ENCODE results near the gene OR7A5.

OR7A5 gene

DNA sequence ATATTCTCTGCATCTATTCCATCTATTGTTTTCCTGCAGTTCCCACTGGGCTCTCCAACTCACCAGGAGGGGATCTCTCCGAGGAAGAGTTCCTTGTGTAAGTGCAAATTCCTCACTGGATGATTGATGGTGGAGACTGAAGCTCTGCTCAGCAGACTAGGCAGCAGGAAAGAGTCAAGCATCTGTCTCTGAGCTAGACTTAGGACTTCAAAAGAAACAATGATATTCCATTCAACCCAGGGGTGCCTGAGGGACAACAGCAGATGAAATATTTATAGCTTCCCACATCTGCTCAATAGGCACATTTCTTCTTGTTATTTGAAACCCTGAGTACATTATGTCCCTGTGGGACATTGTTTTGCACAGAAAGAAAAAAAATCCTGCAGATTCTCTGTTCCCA is at the start of gene OR7A5, which contains the start of gene OR7C1:
TSS of gene OR7A5 (minus strand) at position 175 of the 400 bp plus-strand sequence. CDS start 6,944 bp downstream, outside the sequence.
TSS of gene OR7C1 (minus strand) at position 175 of the 400 bp plus-strand sequence. CDS start 35,049 bp downstream, outside the sequence.
- H3K36me3 ChIP-seq (ENCODE audit: control insufficient read depth in 2 of 2, insufficient read depth in 2 of 2, low read length in 2 of 2): no peaks in the 10 kb centered on the region
- no peak within 1 kb of the TSS for H3K4me3 ChIP-seq (ENCODE audit: low read length in 2 of 2)
- no peak within 1 kb of the TSS for H3K9ac ChIP-seq (ENCODE audit: low read depth in 1 of 2, low read length in 2 of 2)
- no peaks in the 10 kb centered on the region for H3K4me1 ChIP-seq (ENCODE audit: control insufficient read depth in 2 of 2, insufficient read depth in 2 of 2, low read length in 2 of 2)
- no peaks in the 10 kb centered on the region for H3K9me3 ChIP-seq (ENCODE audit: control insufficient read depth in 2 of 2, low read length in 2 of 2)
- H3K27ac ChIP-seq (ENCODE audit: low read depth in 2 of 2, low read length in 2 of 2): no peak within 1 kb of the TSS
- H3K27me3 ChIP-seq (ENCODE audit: control insufficient read depth in 2 of 2, insufficient read depth in 2 of 2, low read length in 2 of 2): no peaks in the 10 kb centered on the region

DNA sequence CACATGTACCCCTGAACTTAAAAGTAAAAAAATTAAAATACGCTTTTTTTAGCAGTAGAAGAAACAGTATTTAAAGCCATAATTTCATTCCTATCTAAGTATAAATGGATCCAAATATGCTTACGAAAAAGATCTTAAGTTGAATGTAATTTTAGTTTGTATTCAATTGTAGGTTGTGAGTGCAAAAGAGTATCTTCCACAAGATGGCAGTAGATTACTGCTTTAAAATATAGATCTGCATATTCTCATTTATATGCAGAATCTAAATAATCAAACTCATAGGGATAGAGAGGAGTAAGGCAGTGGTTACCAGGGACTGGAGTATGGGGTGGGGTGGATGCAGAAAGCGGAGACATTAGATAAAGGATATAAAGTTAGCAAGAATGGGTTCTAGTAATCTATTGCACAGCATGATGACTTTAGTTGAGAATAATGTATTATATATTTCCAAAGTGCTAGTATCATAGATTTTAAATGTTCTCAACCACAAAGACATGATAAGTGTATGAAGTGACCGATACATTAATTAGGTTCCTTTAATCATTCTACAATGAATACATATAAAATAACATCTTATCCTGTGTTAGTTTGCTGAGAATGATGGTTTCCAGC is 36.7 kb upstream of the OR7A5 start:
- H3K9ac ChIP-seq (ENCODE audit: low read depth in 1 of 2, low read length in 2 of 2): no peak overlapping the region
- H3K4me3 ChIP-seq (ENCODE audit: low read length in 2 of 2): no peak overlapping the region
- no peak overlapping the region for H3K27ac ChIP-seq (ENCODE audit: low read depth in 2 of 2, low read length in 2 of 2)
- no peaks in the 10 kb centered on the region for H3K27me3 ChIP-seq (ENCODE audit: control insufficient read depth in 2 of 2, insufficient read depth in 2 of 2, low read length in 2 of 2)
- H3K36me3 ChIP-seq (ENCODE audit: control insufficient read depth in 2 of 2, insufficient read depth in 2 of 2, low read length in 2 of 2): no peaks in the 10 kb centered on the region
- H3K9me3 ChIP-seq (ENCODE audit: control insufficient read depth in 2 of 2, low read length in 2 of 2): no peaks in the 10 kb centered on the region
- no peaks in the 10 kb centered on the region for H3K4me1 ChIP-seq (ENCODE audit: control insufficient read depth in 2 of 2, insufficient read depth in 2 of 2, low read length in 2 of 2)

DNA sequence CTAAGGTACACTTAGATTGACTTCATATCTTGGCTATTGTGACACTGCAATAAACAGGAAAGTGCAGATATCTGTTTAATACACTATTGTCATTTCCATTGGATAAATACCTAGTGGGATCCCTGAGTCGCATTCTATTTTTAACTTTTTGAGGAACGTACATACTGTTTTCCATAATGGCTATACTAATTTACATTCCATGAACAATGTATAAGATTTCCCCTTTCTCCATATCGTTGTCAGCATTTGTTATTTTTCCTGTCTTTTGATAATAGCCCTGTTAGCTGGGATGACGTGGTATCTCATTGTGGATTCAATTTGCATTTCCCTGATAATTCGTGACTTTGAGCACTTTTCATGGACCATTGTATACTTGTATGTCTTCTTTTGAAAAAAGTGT is 33.5 kb upstream of the OR7A5 start:
- H3K9ac ChIP-seq (ENCODE audit: low read depth in 1 of 2, low read length in 2 of 2): no peak overlapping the region
- H3K27ac ChIP-seq (ENCODE audit: low read depth in 2 of 2, low read length in 2 of 2): no peak overlapping the region
- H3K36me3 ChIP-seq (ENCODE audit: control insufficient read depth in 2 of 2, insufficient read depth in 2 of 2, low read length in 2 of 2): no peaks in the 10 kb centered on the region
- H3K9me3 ChIP-seq (ENCODE audit: control insufficient read depth in 2 of 2, low read length in 2 of 2): no peaks in the 10 kb centered on the region
- H3K4me1 ChIP-seq (ENCODE audit: control insufficient read depth in 2 of 2, insufficient read depth in 2 of 2, low read length in 2 of 2): no peaks in the 10 kb centered on the region
- no peak overlapping the region for H3K4me3 ChIP-seq (ENCODE audit: low read length in 2 of 2)
- no peaks in the 10 kb centered on the region for H3K27me3 ChIP-seq (ENCODE audit: control insufficient read depth in 2 of 2, insufficient read depth in 2 of 2, low read length in 2 of 2)

DNA sequence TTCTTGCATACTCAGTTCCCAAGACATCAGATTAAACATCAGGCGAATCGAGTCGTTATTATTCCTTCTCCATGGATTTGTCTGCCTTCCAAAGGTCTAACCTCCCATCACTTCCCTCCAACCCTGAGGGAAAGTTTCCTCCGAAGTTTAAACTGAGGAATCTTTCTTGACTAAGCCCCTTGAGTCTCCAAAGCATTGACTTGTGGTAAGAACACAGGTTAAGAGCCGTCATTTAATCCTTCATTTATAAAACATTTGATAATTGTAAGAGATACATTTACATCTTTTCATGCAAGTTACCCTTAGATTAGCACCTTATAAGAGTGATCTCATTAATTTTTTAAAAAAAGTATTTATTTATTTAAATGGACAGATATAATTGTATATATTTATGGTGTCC is 13.8 kb upstream of the OR7A5 start, which contains the start of gene OR7A10:
TSS of gene OR7A10 (minus strand) at position 101 of the 400 bp plus-strand sequence. CDS start 7,045 bp downstream, outside the sequence.
- H3K4me3 ChIP-seq (ENCODE audit: low read length in 2 of 2): no peak within 1 kb of the TSS
- no peak within 1 kb of the TSS for H3K9ac ChIP-seq (ENCODE audit: low read depth in 1 of 2, low read length in 2 of 2)
- no peaks in the 10 kb centered on the region for H3K36me3 ChIP-seq (ENCODE audit: control insufficient read depth in 2 of 2, insufficient read depth in 2 of 2, low read length in 2 of 2)
- H3K9me3 ChIP-seq (ENCODE audit: control insufficient read depth in 2 of 2, low read length in 2 of 2): no peaks in the 10 kb centered on the region
- H3K27me3 ChIP-seq (ENCODE audit: control insufficient read depth in 2 of 2, insufficient read depth in 2 of 2, low read length in 2 of 2): peaks cover 0 to 2% of the 10 kb centered on the region in 2 donors
- H3K27ac ChIP-seq (ENCODE audit: low read depth in 2 of 2, low read length in 2 of 2): no peak within 1 kb of the TSS
- H3K4me1 ChIP-seq (ENCODE audit: control insufficient read depth in 2 of 2, insufficient read depth in 2 of 2, low read length in 2 of 2): no peaks in the 10 kb centered on the region

DNA sequence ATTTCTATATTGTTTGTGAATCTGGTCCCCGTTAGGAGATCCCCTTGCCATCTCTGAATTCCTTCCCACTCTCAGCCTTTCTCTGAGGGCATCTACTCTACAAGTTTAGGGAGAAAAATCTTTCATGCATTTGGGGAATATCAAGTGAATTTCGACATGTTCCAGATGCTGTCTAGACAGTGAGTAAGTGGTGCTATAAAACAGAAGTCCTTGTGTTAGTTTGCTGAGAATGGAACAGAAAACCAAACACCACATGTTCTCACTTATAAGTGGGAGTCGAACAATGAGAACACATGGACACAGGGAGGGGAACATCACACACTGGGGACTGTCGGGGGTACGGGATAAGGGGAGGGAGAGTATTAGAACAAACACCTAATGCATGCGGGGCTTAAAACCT is 8.6 kb upstream of the OR7A5 start:
- Histone ChIP-seq H3K27me3 (ENCODE audit: control insufficient read depth in 2 of 2, insufficient read depth in 2 of 2, low read length in 2 of 2) (no peaks in the 10 kb centered on the region), H3K36me3 (ENCODE audit: control insufficient read depth in 2 of 2, insufficient read depth in 2 of 2, low read length in 2 of 2) (no peaks in the 10 kb centered on the region), H3K9me3 (ENCODE audit: control insufficient read depth in 2 of 2, low read length in 2 of 2) (no peaks in the 10 kb centered on the region), H3K27ac (ENCODE audit: low read depth in 2 of 2, low read length in 2 of 2) (no peak overlapping the region), H3K9ac (ENCODE audit: low read depth in 1 of 2, low read length in 2 of 2) (no peak overlapping the region), H3K4me3 (ENCODE audit: low read length in 2 of 2) (no peak overlapping the region), H3K4me1 (ENCODE audit: control insufficient read depth in 2 of 2, insufficient read depth in 2 of 2, low read length in 2 of 2) (no peaks in the 10 kb centered on the region)

DNA sequence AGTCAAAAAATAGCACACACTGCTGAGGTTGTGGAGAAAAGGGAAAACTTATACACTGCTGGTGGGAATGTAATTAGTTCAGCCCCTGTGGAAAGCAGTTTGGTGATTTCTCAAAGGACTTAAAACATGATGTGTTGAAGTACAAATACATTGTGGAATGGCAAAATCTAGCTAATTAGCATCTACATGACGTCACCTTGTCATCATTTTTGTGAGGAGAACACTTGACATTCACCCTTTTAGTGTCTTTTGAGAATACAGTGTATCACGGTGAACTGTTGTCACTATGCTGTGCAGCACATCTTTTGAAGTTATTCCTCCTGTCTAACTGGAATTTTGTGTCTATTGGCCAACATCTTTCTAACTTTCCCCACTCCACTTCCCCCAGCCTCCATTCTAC is 8.2 kb upstream of the OR7A5 start:
- Histone ChIP-seq H3K27ac (ENCODE audit: low read depth in 2 of 2, low read length in 2 of 2) (no peak overlapping the region), H3K27me3 (ENCODE audit: control insufficient read depth in 2 of 2, insufficient read depth in 2 of 2, low read length in 2 of 2) (no peaks in the 10 kb centered on the region), H3K4me3 (ENCODE audit: low read length in 2 of 2) (no peak overlapping the region), H3K36me3 (ENCODE audit: control insufficient read depth in 2 of 2, insufficient read depth in 2 of 2, low read length in 2 of 2) (no peaks in the 10 kb centered on the region), H3K4me1 (ENCODE audit: control insufficient read depth in 2 of 2, insufficient read depth in 2 of 2, low read length in 2 of 2) (no peaks in the 10 kb centered on the region), H3K9me3 (ENCODE audit: control insufficient read depth in 2 of 2, low read length in 2 of 2) (no peaks in the 10 kb centered on the region), H3K9ac (ENCODE audit: low read depth in 1 of 2, low read length in 2 of 2) (no peak overlapping the region)

DNA sequence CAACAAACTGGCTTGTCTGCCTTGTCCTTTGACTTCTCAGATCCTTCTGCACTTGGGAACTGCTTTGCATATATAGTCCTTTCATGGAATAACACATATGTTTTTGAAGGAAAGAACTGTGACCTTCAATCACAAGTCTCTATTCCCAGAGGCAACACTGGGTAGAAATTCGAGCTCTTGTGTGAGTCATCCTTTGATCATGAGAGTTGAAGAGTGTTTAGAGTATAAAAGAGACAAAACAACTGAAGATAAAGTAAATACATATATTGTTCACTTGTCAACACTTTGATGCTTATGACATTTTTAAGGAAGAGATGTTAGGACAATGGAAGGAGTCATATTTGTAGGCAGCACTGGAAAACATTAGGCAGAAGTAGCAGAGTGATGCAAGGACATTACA is 5.2 kb upstream of the OR7A5 start:
- no peak overlapping the region for H3K4me3 ChIP-seq (ENCODE audit: low read length in 2 of 2)
- no peak overlapping the region for H3K9ac ChIP-seq (ENCODE audit: low read depth in 1 of 2, low read length in 2 of 2)
- no peaks in the 10 kb centered on the region for H3K36me3 ChIP-seq (ENCODE audit: control insufficient read depth in 2 of 2, insufficient read depth in 2 of 2, low read length in 2 of 2)
- no peak overlapping the region for H3K27ac ChIP-seq (ENCODE audit: low read depth in 2 of 2, low read length in 2 of 2)
- no peaks in the 10 kb centered on the region for H3K4me1 ChIP-seq (ENCODE audit: control insufficient read depth in 2 of 2, insufficient read depth in 2 of 2, low read length in 2 of 2)
- no peaks in the 10 kb centered on the region for H3K9me3 ChIP-seq (ENCODE audit: control insufficient read depth in 2 of 2, low read length in 2 of 2)
- H3K27me3 ChIP-seq (ENCODE audit: control insufficient read depth in 2 of 2, insufficient read depth in 2 of 2, low read length in 2 of 2): no peaks in the 10 kb centered on the region

DNA sequence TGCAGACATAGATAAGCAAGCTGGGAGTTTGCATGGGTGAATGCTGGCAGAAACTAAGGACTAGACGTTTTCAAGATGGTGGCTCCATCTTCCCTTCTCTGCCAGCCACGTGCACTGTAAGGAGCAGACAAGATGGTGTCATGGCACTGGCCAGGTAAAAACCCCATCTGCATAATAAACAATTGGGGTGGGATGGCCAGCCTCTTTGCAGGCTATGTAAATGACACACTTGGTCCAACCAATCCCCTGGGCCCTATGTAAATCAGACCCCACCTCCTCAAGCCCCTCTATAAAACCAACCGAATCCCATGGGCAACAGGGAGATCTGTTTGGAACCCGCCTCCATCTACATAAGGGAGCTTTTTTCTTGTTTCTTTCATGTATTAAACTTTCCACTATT is 2.4 kb upstream of the OR7A5 start:
- Histone ChIP-seq H3K27ac (ENCODE audit: low read depth in 2 of 2, low read length in 2 of 2) (no peak overlapping the region), H3K4me3 (ENCODE audit: low read length in 2 of 2) (no peak overlapping the region), H3K27me3 (ENCODE audit: control insufficient read depth in 2 of 2, insufficient read depth in 2 of 2, low read length in 2 of 2) (no peaks in the 10 kb centered on the region)

DNA sequence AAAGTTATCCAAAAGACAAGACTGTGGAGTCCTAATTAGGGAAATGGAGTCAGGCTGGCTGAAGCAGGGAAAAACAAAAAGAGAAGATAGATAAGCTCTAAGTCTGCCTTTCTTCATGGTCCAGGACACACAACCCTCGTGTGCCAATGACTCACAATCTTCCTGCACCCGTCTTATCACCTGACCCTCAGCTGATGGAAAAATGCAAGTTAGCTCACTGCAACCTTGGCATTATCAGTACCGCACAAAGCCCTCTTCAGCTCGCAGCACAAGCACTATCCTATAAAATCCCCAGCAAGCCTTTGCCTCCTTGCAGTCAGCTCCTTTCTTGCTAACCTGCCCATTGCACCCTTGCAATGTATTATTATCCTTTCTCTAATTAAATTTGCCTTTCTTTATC is 4.3 kb downstream of the OR7A5 start:
- H3K4me3 ChIP-seq (ENCODE audit: low read length in 2 of 2): no peak overlapping the region
- no peak overlapping the region for H3K9ac ChIP-seq (ENCODE audit: low read depth in 1 of 2, low read length in 2 of 2)
- H3K27me3 ChIP-seq (ENCODE audit: control insufficient read depth in 2 of 2, insufficient read depth in 2 of 2, low read length in 2 of 2): no peaks in the 10 kb centered on the region
- no peaks in the 10 kb centered on the region for H3K4me1 ChIP-seq (ENCODE audit: control insufficient read depth in 2 of 2, insufficient read depth in 2 of 2, low read length in 2 of 2)
- H3K27ac ChIP-seq (ENCODE audit: low read depth in 2 of 2, low read length in 2 of 2): no peak overlapping the region
- H3K36me3 ChIP-seq (ENCODE audit: control insufficient read depth in 2 of 2, insufficient read depth in 2 of 2, low read length in 2 of 2): no peaks in the 10 kb centered on the region
- H3K9me3 ChIP-seq (ENCODE audit: control insufficient read depth in 2 of 2, low read length in 2 of 2): no peaks in the 10 kb centered on the region

More for the DNA sequence above, 2.4 kb upstream of the OR7A5 start:
- Histone ChIP-seq H3K9ac (ENCODE audit: low read depth in 1 of 2, low read length in 2 of 2) (no peak overlapping the region), H3K4me1 (ENCODE audit: control insufficient read depth in 2 of 2, insufficient read depth in 2 of 2, low read length in 2 of 2) (no peaks in the 10 kb centered on the region), H3K9me3 (ENCODE audit: control insufficient read depth in 2 of 2, low read length in 2 of 2) (no peaks in the 10 kb centered on the region), H3K36me3 (ENCODE audit: control insufficient read depth in 2 of 2, insufficient read depth in 2 of 2, low read length in 2 of 2) (no peaks in the 10 kb centered on the region)

DNA sequence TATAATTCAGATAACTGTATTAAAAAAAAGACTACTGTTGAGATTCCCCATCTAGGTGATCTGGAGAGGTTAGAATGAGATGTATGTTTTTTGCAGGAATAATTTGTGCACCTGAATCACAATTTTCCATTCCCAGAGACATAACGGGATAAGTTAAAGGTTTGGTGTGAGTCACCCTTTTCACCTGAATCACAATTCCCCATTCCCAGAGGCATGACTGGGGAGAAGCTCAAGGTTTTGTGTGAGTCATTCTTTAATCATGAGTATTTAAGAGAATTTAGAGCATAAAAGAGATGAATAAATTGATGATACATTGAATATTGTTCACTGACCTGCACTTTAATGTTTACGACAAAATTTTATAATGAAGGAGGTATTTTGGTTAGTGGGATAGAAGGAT is 9.0 kb downstream of the OR7A5 start:
- Histone ChIP-seq H3K4me3 (ENCODE audit: low read length in 2 of 2) (no peak overlapping the region), H3K9me3 (ENCODE audit: control insufficient read depth in 2 of 2, low read length in 2 of 2) (no peaks in the 10 kb centered on the region), H3K36me3 (ENCODE audit: control insufficient read depth in 2 of 2, insufficient read depth in 2 of 2, low read length in 2 of 2) (no peaks in the 10 kb centered on the region), H3K27ac (ENCODE audit: low read depth in 2 of 2, low read length in 2 of 2) (no peak overlapping the region), H3K4me1 (ENCODE audit: control insufficient read depth in 2 of 2, insufficient read depth in 2 of 2, low read length in 2 of 2) (no peaks in the 10 kb centered on the region), H3K9ac (ENCODE audit: low read depth in 1 of 2, low read length in 2 of 2) (no peak overlapping the region), H3K27me3 (ENCODE audit: control insufficient read depth in 2 of 2, insufficient read depth in 2 of 2, low read length in 2 of 2) (peaks cover 0 to 2% of the 10 kb centered on the region in 2 donors)
